ENCODE data around the gene SIK3.

The SIK3 gene

DNA sequence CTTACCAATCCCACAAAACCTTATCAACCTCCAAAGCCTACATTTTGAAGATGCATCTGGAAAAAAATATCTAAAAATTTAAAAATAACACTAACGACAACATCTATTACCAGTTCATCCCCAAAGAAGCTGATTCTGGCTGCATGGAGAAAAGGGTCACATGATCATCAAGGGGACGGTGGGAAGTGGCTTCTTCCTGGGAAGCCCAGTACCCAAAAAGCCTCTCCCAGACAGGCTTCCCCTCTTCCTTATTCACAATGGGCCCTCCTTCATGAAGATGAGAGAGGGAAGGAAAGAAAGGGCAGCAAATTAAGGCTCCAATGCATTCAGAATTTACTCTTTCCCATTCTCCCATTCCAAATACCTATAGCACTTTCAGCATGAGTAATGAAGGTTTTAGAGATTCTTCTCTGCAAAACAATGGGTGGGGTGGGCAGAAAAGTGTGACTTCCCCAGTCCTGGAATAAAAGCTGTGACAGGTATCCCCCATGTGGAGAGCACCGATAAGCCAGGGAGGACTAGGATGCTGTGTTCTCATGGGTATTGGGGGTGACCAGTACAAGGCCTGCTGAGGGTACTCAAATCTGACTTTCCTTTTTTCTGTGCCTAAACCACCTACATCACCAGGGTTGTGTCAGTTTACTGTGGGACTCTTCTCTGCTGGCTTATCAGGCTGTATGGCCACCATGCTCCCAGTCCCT is 88.2 kb downstream of the SIK3 start:
- no peak for DNase-seq (ENCODE audit: low read depth)
- H3K4me3 ChIP-seq (ENCODE audit: low read depth, low read length) = no peak overlapping the region
- TF ChIP-seq, protein P1, sequence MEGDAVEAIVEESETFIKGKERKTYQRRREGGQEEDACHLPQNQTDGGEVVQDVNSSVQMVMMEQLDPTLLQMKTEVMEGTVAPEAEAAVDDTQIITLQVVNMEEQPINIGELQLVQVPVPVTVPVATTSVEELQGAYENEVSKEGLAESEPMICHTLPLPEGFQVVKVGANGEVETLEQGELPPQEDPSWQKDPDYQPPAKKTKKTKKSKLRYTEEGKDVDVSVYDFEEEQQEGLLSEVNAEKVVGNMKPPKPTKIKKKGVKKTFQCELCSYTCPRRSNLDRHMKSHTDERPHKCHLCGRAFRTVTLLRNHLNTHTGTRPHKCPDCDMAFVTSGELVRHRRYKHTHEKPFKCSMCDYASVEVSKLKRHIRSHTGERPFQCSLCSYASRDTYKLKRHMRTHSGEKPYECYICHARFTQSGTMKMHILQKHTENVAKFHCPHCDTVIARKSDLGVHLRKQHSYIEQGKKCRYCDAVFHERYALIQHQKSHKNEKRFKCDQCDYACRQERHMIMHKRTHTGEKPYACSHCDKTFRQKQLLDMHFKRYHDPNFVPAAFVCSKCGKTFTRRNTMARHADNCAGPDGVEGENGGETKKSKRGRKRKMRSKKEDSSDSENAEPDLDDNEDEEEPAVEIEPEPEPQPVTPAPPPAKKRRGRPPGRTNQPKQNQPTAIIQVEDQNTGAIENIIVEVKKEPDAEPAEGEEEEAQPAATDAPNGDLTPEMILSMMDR (IDR thresholded peaks at IDR 0.05; ENCODE audit: insufficient read depth, low read depth, low read length, missing control alignments) = no peak

DNA sequence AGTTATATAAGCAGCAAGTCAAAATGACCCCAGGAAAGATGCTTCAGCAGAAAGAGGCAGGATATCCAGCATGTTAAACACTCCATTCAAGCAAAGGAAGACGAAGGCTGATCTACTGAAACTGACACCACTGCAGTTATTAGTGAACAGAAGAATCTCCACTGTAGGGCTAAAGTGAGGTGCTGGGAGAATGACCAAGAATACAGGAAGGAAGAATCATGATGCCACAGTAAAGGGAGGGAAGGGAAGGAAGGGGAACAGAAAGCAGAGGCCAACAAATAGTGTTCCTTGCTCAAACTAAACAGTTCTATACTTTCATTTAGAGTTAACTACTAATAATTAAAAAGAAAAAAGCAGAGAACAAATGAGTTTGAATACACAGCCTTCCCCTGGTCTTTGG is 92.5 kb downstream of the SIK3 start:
- TF ChIP-seq, protein P1 (IDR thresholded peaks at IDR 0.05; ENCODE audit: insufficient read depth, low read depth, low read length, missing control alignments) = no peak
- no peak overlapping the region for H3K4me3 ChIP-seq (ENCODE audit: low read depth, low read length)
- peak; percentile 37 for DNase-seq (ENCODE audit: low read depth)

DNA sequence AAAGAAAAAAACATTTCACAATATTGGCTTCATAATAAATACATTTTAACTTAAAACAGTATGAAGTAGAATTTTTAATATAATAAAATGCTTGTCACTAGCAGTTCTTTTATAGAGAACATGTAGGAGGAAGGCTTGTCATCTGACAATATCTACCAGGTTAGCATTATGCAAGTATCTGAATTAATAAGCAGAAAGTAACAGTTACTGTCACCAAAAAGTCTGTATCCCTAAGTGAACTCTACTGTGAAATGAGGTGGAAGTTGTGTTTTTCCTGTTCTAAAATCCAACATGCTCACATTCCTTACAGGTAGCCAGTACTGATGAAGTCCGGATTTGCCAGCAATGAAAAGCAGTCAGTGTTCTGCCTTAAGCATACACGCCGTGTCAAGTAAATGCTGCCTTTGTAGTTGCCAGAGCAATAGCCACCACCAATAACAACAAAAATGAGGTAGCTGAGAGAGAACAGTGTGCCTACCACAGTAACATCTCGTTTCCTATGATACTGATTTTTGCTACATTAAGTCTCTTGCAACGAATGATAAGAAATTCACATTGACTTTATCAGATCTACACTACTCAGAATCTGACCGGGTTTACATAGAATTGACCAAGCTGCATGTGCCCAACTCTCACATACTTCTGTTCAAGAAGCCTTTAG is 95.5 kb downstream of the SIK3 start:
- H3K4me3 ChIP-seq (ENCODE audit: low read depth, low read length) = no peak overlapping the region
- no peak for DNase-seq (ENCODE audit: low read depth)

DNA sequence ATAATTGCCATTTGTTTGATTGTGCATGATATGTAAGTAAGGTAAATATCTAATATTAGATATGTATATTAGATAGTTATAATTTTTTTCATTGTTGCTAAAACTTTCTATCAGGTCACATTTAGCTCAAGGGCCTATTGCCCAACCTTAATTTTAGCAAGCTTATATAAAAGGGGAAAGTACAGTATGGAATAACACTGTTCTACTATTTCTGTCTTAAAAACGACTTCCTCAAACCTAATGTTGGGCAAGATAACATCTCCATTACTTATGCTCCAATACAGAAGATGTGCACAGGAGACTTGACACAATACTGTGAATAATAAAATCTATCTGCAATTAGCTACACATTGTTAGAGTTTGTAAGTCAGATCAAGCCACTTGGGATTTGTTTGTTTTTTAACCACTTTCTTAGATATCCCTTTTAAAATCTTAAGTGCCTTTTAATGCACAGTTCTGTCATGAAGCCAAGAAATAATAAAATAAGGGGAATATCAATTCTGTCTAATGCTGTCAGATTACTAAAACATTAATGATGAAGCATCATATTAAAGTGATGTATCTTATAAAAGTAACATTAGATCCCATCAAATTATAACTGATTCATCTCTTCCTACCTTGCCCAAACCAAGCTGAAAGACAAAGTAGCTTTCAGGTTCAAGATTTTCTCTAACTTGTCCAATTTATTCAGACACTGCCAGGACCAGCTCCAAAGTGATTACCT is 98.1 kb downstream of the SIK3 start:
- no peak overlapping the region for H3K4me3 ChIP-seq (ENCODE audit: low read depth, low read length)
- TF ChIP-seq, protein P1 (IDR thresholded peaks at IDR 0.05; ENCODE audit: insufficient read depth, low read depth, low read length, missing control alignments) = no peak
- no peak for DNase-seq (ENCODE audit: low read depth)

More for the DNA sequence above, 95.5 kb downstream of the SIK3 start:
- TF ChIP-seq, protein P1 (IDR thresholded peaks at IDR 0.05; ENCODE audit: insufficient read depth, low read depth, low read length, missing control alignments) = no peak

DNA sequence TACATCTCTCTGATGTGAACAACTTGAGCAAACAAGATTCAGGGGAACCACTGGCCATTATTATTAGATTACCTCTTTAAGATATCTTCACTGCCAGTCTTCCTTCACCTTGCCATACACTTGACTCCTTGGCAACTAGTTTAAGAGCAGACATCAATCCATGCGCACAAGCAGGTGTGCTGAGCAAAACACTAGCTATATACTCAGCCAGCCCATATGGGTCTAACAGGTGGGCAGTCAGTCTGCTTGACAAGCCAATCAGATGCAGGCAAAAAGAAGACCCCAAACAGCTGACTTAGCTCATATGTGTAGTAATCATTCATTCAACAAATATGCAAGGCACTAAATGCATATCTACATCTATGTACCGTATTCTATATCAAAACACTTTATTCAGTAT is 101.2 kb downstream of the SIK3 start:
- TF ChIP-seq, protein P1 (IDR thresholded peaks at IDR 0.05; ENCODE audit: insufficient read depth, low read depth, low read length, missing control alignments) = no peak
- no peak for DNase-seq (ENCODE audit: low read depth)
- no peak overlapping the region for H3K4me3 ChIP-seq (ENCODE audit: low read depth, low read length)

DNA sequence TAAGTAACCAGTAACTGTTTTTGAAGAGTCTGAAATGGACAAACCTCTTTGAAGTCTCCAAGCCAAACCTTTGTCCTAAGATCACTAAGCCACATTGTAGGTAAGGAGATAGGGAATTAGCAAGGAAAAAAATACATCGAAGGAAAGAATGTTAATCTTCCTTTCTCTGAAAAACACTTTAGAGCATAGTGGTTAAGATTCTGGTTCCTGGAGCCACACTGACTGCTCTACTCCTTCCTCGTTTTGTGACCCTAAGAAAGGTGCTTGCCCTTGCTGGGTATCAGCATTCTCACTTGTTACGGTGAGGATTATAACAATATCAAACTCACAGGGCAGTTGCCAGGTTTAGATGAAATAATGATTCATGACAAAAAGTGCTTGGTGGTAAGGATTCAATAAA is 104.0 kb downstream of the SIK3 start:
- TF ChIP-seq, protein P1 (IDR thresholded peaks at IDR 0.05; ENCODE audit: insufficient read depth, low read depth, low read length, missing control alignments) = no peak
- no peak for DNase-seq (ENCODE audit: low read depth)
- no peak overlapping the region for H3K4me3 ChIP-seq (ENCODE audit: low read depth, low read length)
